H1 (cell line): ENCODE measurements around the gene TYW1B. TPM values are rescaled to one million over a fixed set of nuclear protein-coding genes. Genes with fewer than 3 reads are reported as not detected.
"Not testable (repeated sequence)": the region's sequence is repeated elsewhere in the genome, so short reads cannot be mapped to it uniquely, and the experiment has no call there.

Source experiments
- CTCF ChIA-PET: fragments of 300-600 bp; sonication (Branson Sonifier 250); formaldehyde crosslinking; loops from one replicate; lab custom pipeline; 2021; ENCODE audit not compliant: partially characterized antibody; lab: Charles Lee
- POLR2A ChIA-PET: fragments of 300-600 bp; sonication (Branson Sonifier 250); formaldehyde crosslinking; loops from one replicate; lab custom pipeline; 2021; ENCODE audit warnings: inconsistent platforms; ENCODE audit not compliant: partially characterized antibody; lab: Charles Lee
- DNase-seq, 2 experiments: peaks; one replicate each; pipeline versions ENCODE4 v3.0.0 to v3.0.0-alpha.2; 2010 to 2022; ENCODE audit warnings: low spot score in 2 of 2, low read depth in 1 of 2, mixed read lengths in 1 of 2
- FAIRE-seq: peaks from 2 replicates; lab custom pipeline; 2011; peaks lifted over from hg19 to GRCh38; lab: Jason Lieb, UNC
- H2AFZ ChIP-seq: 2 replicates; pipeline ENCODE4 v1.8.1; 2012; ENCODE audit warnings: low read length, inconsistent platforms
- H2AK5ac ChIP-seq: 2 replicates; pipeline ENCODE4 v1.6.1; 2013; ENCODE audit warnings: low read depth, low read length
- H2BK120ac ChIP-seq: replicated peaks from 2 replicates; pipeline ENCODE3; 2013; ENCODE audit warnings: low read depth, low read length, inconsistent platforms
- H2BK12ac ChIP-seq: 2 replicates; pipeline ENCODE4 v1.6.1; 2013; ENCODE audit warnings: low read depth, low read length
- H2BK15ac ChIP-seq: 2 replicates; pipeline ENCODE4 v1.6.1; 2013; ENCODE audit warnings: low read length
- H2BK20ac ChIP-seq: 2 replicates; pipeline ENCODE4 v1.6.1; 2013; ENCODE audit warnings: low read length
- H2BK5ac ChIP-seq: 2 replicates; pipeline ENCODE4 v1.6.1; 2013; ENCODE audit warnings: low read depth, low read length
- H3K14ac ChIP-seq: 2 replicates; pipeline ENCODE4 v1.6.1; 2013; ENCODE audit warnings: inconsistent platforms; ENCODE audit not compliant: insufficient read length
- H3K18ac ChIP-seq: 2 replicates; pipeline ENCODE4 v1.6.1; 2013; ENCODE audit warnings: low read length; ENCODE audit errors: extremely low read depth
- H3K23ac ChIP-seq: 2 replicates; pipeline ENCODE4 v1.6.1; 2013; ENCODE audit warnings: inconsistent platforms; ENCODE audit not compliant: insufficient read length
- H3K23me2 ChIP-seq: 2 replicates; pipeline ENCODE4 v1.6.1; 2013; ENCODE audit warnings: low read depth, low read length
- H3K27ac ChIP-seq: 2 replicates; pipeline ENCODE4 v1.6.1; 2011; ENCODE audit warnings: low read depth, low read length, inconsistent platforms
- H3K27me3 ChIP-seq, 4 experiments: replicated peaks in 1 of 4; 1 replicate in 1 of 4; 2 replicates in 3 of 4; pipeline versions ENCODE4 v1.6.1 to v1.8.1; 2011 to 2013; ENCODE audit warnings: low read length in 3 of 4, mild to moderate bottlenecking in 3 of 4, inconsistent platforms in 2 of 4, mixed read lengths in 2 of 4, moderate library complexity in 1 of 4; ENCODE audit not compliant: control insufficient read depth in 3 of 4, insufficient read depth in 3 of 4; ENCODE audit errors: extremely low read depth in 1 of 4
- H3K36me3 ChIP-seq, 4 experiments: 2 replicates each; pipeline versions ENCODE4 v1.6.1 to v1.8.1; 2011 to 2013; ENCODE audit warnings: mild to moderate bottlenecking in 4 of 4, low read length in 3 of 4, moderate library complexity in 2 of 4, control low read depth in 1 of 4, inconsistent platforms in 1 of 4; ENCODE audit not compliant: insufficient read depth in 4 of 4, control insufficient read depth in 2 of 4
- H3K4ac ChIP-seq: replicated peaks from 2 replicates; pipeline ENCODE3; 2013; ENCODE audit warnings: low read length, low read depth, mixed read lengths, inconsistent platforms; ENCODE audit not compliant: insufficient read length
- H3K4me1 ChIP-seq, 4 experiments: replicated peaks in 1 of 4; 1 replicate in 1 of 4; 2 replicates in 3 of 4; pipeline versions ENCODE4 v1.6.1 to v1.8.1; 2011 to 2013; ENCODE audit warnings: low read length in 3 of 4, inconsistent platforms in 2 of 4, mixed read lengths in 1 of 4; ENCODE audit not compliant: insufficient read depth in 4 of 4, control insufficient read depth in 3 of 4
- H3K4me2 ChIP-seq, 2 experiments: 2 replicates each; pipeline versions ENCODE4 v1.6.1 to v1.8.1; 2011 to 2013; ENCODE audit warnings: low read depth in 2 of 2, low read length in 2 of 2, control low read depth in 1 of 2, inconsistent platforms in 1 of 2, mild to moderate bottlenecking in 1 of 2; ENCODE audit not compliant: insufficient read depth in 1 of 2
- H3K4me3 ChIP-seq, 4 experiments: fragments of 200-600, 300-600 bp in 1 of 4; sonication (generic), shearing (Covaris generic), sonication (Bioruptor Twin) in 1 of 4; 2 replicates each; pipeline versions ENCODE4 v1.5.1 to v1.8.1; 2011 to 2016; ENCODE audit warnings: low read length in 4 of 4, low read depth in 3 of 4, control low read depth in 2 of 4, inconsistent platforms in 2 of 4, mild to moderate bottlenecking in 2 of 4, mixed read lengths in 1 of 4, moderate library complexity in 1 of 4; ENCODE audit not compliant: insufficient read depth in 2 of 4; ENCODE audit errors: extremely low read depth in 1 of 4
- H3K56ac ChIP-seq: replicated peaks from 2 replicates; pipeline ENCODE3; 2013; ENCODE audit warnings: low read depth, mild to moderate bottlenecking, mixed read lengths, low read length, inconsistent platforms; ENCODE audit not compliant: insufficient read length
- H3K79me1 ChIP-seq: 2 replicates; pipeline ENCODE4 v1.6.1; 2013; ENCODE audit warnings: low read depth, low read length, control low read depth
- H3K79me2 ChIP-seq, 2 experiments: 2 replicates each; pipeline versions ENCODE4 v1.6.1 to v1.8.1; 2012 to 2013; ENCODE audit warnings: low read length in 2 of 2, mild to moderate bottlenecking in 2 of 2, inconsistent platforms in 1 of 2; ENCODE audit not compliant: insufficient read depth in 2 of 2, control insufficient read depth in 1 of 2
- H3K9ac ChIP-seq, 4 experiments: replicated peaks in 1 of 4; 1 replicate in 1 of 4; 2 replicates in 3 of 4; pipeline versions ENCODE4 v1.6.1 to v1.8.1; 2011 to 2013; ENCODE audit warnings: low read depth in 3 of 4, low read length in 3 of 4, control low read depth in 2 of 4, mild to moderate bottlenecking in 2 of 4, moderate library complexity in 2 of 4, inconsistent platforms in 1 of 4; ENCODE audit errors: extremely low read depth in 1 of 4
- H3K9me3 ChIP-seq, 2 experiments: 2 replicates each; pipeline versions ENCODE4 v1.6.1 to v1.8.1; 2012 to 2013; ENCODE audit warnings: mild to moderate bottlenecking in 2 of 2, moderate library complexity in 2 of 2, control low read depth in 1 of 2, inconsistent platforms in 1 of 2, low read depth in 1 of 2, low read length in 1 of 2, mixed read lengths in 1 of 2; ENCODE audit not compliant: insufficient read depth in 2 of 2
- H4K20me1 ChIP-seq, 2 experiments: replicated peaks in 1 of 2; 2 replicates each; pipeline versions ENCODE3 to v1.8.1; 2011 to 2013; ENCODE audit warnings: inconsistent platforms in 2 of 2, low read length in 2 of 2, mild to moderate bottlenecking in 1 of 2; ENCODE audit not compliant: insufficient read depth in 2 of 2, control insufficient read depth in 1 of 2
- H4K5ac ChIP-seq: 2 replicates; pipeline ENCODE4 v1.6.1; 2013; ENCODE audit warnings: low read length, low read depth, mixed read lengths, inconsistent platforms; ENCODE audit not compliant: insufficient read length
- H4K8ac ChIP-seq: 2 replicates; pipeline ENCODE4 v1.8.0; 2013; ENCODE audit warnings: mild to moderate bottlenecking, moderate library complexity, low read length, inconsistent platforms; ENCODE audit not compliant: insufficient read depth; ENCODE audit errors: extremely low read depth
- H4K91ac ChIP-seq: replicated peaks from 2 replicates; pipeline ENCODE3; 2013; ENCODE audit warnings: low read length, mixed read lengths, inconsistent platforms; ENCODE audit not compliant: insufficient read length
- WGBS, 2 experiments: shearing (Covaris generic) in 1 of 2; methylation state at CpG; one replicate each; pipeline versions ENCODE4 v1.1.6 to v1.1.7; 2013 to 2015; ENCODE audit warnings: low lambda C conversion rate in 2 of 2, mixed read lengths in 2 of 2, inconsistent platforms in 1 of 2, low coverage in 1 of 2, missing lambda C conversion rate in 1 of 2; ENCODE audit not compliant: insufficient replicate concordance in 2 of 2, insufficient coverage in 1 of 2, insufficient read length in 1 of 2; ENCODE audit errors: extremely low coverage in 1 of 2, missing lambda C conversion rate in 1 of 2; 5-methylcytosine and 5-hydroxymethylcytosine counted together
- polyA plus RNA-seq, 7 experiments: library from polyadenylated mRNA; depleted of rRNA in 3 of 7; stranded (reverse) in 5 of 7; unstranded in 2 of 7; fragments of >200 nt in 5 of 7; fragments of 200-250 nt in 2 of 7; gene quantifications; 1 replicate in 5 of 7; 2 replicates in 1 of 7; 4 replicates in 1 of 7; pipeline versions ENCODE4 v1.2.1 to v1.2.3, GENCODE V29; 2011 to 2013; ENCODE audit warnings: missing spikeins in 2 of 7, mixed read lengths in 2 of 7
- total RNA-seq: library from RNA; stranded (reverse); fragmentation: NEBNext Ultra II Directional; extraction: Animal tissue kit (Norgen Biotek cat#: 25700); gene quantifications from 2 replicates; pipeline ENCODE4 v1.2.1, GENCODE V29; 2021

Gene TYW1B
- total and polyA plus RNA-seq, 2 of the 8 experiments (the other 6 are each of a cell fraction or from before 2014, with no cell fraction given) = 6.8 to 12.6 TPM

DNA sequence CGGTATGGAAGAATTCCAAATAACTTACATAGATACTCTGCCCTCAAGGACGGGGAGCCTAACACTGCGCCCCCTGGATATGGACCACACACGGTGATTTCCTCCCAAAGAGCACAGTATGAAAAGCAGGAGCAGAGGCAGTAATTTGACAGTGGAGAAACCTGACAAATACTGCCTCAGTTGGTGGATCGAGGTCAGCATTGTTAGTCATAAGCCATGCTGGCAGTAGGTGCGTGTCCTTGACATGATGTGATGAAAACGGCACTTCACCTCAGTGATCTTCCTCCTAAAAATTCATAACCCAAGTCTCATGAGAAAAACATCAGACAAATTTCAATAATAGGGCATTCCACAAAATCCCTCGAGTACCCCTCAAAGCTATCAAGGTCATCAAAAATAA lies 224.5 kb downstream of the TYW1B start:
- H3K4ac ChIP-seq, H3K4me2 ChIP-seq, DNase-seq, H3K79me2 ChIP-seq, H3K18ac ChIP-seq, H3K9ac ChIP-seq, H2BK5ac ChIP-seq, H4K8ac ChIP-seq, H3K36me3 ChIP-seq, POLR2A ChIA-PET, H3K23me2 ChIP-seq, H2BK20ac ChIP-seq, H3K14ac ChIP-seq, H3K4me3 ChIP-seq, H2AK5ac ChIP-seq, H2AFZ ChIP-seq, H4K5ac ChIP-seq, CTCF ChIA-PET, H3K27me3 ChIP-seq, H4K20me1 ChIP-seq, H3K9me3 ChIP-seq, H3K23ac ChIP-seq, H2BK120ac ChIP-seq, H3K79me1 ChIP-seq, H3K56ac ChIP-seq, H4K91ac ChIP-seq, H3K4me1 ChIP-seq, FAIRE-seq, H2BK12ac ChIP-seq, H2BK15ac ChIP-seq, H3K27ac ChIP-seq: not testable (repeated sequence)
- WGBS, 2 experiments = 88% methylated on average over 8 of the region's 8 CpGs; no CpG with 5 or more reads in 1 of the 2 experiments
